Stimulated activated CD8-positive, alpha-beta memory T cell treated with anti-CD3 and anti-CD28 coated beads, Interleukin-15, amount 100 ng/mL, for 24 hours (primary cell): ENCODE results near the gene FBXO42.
"Not testable (repeated sequence)": the region's sequence is repeated elsewhere in the genome, so short reads cannot be mapped to it uniquely, and the experiment has no call there.

Experiments
- DNase-seq: peaks from one replicate; pipeline ENCODE4 v3.0.0-alpha.2; 2020; ENCODE audit warnings: low read depth

FBXO42 gene

DNA sequence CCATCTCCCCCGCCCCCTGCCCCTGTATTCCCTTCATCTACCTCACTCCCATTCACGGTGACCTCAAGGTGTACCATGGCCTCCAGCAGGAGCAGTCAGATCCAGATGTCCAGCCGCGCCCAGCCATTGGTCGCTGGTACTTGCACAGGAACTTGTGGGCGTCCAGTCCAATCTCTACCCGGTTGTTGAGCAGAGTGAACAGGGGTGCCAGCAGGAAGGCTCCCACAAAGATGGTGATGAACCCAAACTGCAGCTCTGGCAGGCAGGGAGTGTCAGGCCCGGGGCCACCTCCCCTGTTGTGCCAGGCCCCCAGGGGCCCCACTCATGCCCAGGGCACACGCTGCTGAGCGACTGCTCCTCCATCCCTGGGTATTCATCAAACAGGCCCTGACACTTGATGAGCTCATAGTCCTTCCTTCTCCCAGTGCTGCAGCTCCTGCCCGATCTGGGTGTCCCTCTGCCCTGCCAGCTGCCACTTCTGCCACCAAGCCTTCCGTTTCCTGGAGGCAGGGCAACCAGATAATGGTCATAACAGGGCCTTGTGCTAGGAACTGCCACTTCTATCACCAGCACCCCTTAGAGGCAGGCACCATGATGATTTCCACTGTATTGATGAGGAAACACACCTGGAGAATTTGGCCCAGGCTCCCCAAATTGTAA lies 134.1 kb downstream of the FBXO42 start:
- no peak for DNase-seq

DNA sequence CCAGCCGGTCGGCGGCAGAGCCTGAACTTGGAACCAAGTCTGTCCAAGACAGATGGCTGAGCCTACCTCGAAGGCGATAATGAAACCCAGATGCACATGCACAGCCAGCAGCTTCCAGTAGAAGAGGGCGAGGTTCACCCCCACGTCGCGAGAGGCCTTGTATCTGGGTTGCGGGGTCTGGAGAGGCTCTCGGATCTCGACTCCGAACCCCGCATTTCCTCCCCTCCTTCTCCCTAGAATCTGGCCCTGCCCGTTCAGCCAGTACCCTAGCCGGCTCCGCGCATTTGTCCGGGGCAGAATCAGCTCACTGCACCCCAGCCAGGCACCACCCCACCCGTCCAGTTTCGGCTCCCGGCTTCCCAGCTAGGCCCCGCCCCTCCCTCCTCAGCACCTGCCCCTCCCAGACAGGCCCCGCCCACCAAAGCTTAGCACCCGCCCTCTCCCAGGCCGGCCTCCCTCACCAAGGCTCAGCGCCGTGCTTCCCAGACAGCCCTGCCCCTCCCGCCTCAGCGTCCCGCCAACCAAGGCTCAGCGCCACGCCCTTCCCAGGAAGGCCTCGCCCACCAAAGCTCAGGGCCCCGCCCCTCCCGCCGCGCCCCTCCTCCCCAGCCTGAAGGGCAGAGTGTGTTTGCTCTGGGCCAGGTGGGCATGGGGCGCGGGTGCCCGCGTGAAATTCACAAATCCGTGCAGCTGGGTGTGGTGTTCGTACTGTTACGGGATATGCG lies 135.1 kb downstream of the FBXO42 start:
- DNase-seq: peak; percentile 80

DNA sequence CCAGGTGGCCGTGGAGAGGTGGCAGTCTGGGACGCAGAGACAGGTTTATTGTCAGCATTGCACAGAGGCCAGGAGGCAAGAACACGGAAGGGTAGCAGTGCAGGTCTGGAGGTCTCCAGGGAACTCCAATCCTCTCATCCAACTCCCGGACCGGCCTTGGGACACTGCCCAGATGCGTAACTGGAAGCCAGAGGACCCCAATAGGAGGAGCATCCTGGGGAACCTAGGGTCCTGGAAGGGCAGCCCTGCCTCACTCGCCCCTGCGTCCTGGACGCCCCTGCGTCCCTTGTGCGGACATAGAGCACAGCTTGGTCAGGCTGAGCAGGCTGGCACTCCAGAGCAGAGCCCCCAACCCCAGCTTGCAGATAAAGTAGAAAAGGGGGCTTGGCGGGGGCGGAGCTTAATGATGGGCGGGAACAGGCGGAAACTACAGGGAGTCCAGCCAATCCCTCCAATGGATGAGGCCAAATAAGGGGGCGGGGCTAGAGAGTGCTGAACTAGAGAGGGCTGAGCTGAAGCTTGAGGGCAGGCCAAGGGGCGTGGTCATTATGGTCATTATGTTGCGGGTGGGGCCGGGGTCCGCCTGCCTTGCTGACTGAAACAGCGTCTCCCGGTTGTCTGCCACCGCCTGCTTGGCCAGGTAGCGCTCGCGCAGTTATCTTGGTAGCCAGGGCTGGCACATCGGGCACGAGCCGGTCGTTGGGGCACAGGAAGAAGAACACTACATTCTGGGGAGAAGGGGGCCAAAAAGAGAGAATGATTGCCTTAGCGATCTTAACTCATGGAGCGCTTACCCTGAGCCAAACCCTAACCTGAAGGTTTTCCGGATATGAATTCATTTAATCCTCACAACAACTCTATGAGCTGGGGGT lies 136.2 kb downstream of the FBXO42 start:
- no peak for DNase-seq

DNA sequence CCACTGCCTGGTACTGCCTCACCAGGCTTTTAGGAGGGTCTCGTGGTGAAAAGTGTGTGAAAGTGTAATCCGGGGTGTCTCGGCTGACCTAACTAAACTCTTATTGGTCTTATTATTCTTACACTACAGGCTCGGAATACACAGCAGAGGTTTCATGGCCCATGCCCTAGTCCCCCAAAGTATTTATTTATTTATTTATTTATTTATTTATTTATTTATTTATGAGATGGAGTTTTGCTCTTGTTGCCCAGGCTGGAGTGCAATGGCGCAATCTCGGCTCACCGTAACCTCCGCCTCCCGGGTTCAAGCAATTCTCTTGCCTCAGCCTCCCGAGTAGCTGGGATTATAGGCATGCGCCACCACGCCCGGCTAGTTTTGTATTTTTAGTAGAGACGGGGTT lies 137.0 kb downstream of the FBXO42 start:
- not testable (repeated sequence) for DNase-seq

DNA sequence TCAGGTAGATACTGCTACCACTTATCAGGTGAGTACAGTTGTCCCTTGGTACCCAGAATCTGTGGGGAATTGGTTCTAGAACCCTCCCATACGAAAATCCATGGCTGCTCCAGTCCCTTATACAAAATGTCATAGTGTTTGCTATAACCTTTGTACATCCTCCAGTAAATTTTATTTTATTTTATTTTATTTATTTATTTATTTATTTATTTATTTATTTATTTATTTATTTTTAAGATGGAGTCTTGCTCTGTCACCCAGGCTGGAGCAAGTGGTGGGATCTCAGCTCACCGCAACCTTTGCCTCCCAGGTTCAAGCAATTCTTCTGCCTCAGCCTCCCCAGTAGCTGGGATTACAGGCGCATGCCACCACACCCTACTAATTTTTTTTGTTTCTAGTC lies 138.7 kb downstream of the FBXO42 start:
- DNase-seq: not testable (repeated sequence)

DNA sequence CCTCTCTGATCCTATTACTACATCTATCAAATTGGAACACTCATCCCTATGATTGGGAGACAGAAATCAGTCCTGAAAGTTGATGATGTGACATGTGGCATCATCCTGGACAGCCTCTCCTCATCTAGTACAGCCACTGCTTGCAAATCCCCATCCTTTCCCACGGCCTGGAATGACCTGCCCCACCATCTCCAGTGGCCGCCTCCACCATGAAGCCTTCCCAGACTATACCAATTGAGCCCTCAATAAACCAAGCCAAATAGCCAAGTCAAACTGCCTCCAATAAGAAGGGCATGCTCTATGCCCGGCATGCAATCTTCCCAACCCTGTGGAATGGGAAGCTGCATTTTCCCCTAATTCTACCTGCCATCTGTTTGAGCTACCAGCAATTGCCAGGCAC lies 139.3 kb downstream of the FBXO42 start:
- no peak for DNase-seq

DNA sequence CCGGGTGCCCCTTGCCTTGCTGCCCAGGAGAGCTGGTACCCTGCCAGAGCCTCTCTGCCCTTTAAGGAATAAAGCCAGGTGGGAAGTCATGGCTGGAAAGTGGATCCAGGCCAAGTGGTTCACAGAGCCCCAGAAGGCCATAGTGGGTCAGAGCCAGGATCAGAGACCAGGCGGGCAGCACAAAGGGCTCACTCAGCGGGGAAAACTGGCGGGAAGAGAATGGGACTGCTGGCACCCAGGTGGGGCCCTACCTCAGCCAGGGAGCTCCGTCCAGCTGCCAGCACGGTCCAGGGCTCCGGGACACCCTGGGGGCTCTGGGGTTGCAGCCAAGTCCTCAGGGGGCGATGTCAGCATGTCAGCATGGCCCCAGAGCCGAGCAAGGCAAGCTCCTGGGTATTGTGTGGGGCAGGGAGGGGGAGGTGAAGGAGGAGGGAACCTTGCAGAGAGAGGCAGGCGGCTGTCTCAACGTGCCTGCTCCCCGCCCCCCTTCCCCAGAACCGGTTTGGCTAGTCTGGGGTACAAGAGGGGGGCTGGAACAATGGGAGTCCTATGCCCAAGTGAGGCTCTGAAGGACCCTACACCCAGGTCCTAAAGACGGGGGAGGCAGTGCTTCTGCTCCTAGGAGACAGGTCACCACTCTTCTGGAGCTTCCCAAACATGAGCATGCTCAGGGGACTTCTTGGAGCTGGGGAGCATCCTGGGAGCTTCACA lies 139.9 kb downstream of the FBXO42 start, which contains the start of gene ARHGEF19:
Gene ARHGEF19, minus strand, starts transcription at position 402 of the 711 bp plus-strand sequence. CDS start 3,598 bp downstream, outside the sequence.
- DNase-seq: no peak

DNA sequence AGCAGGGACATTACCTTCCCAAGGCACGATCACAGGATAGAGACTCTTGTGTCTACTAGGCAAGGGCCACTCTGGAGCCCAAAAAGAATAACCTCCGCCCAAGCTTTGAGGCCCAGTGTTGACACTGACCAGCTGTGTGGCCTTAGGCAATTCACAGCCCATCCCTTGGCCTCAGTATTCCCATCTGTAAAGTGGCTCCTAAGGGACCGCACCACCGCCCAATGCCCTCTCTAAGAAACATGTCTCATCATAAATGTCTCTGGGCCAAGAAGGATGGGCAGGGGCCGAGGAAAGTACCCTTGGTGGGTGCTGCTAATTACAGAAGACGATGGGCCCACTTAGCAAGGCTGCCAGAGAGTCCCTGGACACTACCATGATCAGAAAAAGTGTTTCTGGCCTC lies 140.5 kb downstream of the FBXO42 start:
- DNase-seq: no peak

DNA sequence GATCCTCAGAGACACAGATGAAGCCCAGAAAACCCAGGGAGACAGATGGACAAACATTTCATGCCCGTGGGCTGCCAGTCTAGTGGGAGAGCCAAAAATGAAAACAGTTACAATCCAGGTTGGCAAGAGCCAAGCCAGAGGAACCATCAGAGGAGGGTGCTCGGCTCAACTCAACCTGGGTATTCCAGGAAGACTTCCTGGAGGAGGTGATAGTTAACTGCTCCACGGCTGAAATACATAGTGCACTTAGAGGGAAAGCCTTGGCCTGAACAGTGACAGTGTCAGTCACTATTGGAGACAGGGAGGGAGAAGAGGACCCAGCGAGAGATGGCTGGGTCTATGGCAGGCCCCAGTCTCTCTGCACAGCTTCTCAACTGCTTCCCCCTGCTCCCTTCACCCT lies 141.7 kb downstream of the FBXO42 start:
- no peak for DNase-seq

DNA sequence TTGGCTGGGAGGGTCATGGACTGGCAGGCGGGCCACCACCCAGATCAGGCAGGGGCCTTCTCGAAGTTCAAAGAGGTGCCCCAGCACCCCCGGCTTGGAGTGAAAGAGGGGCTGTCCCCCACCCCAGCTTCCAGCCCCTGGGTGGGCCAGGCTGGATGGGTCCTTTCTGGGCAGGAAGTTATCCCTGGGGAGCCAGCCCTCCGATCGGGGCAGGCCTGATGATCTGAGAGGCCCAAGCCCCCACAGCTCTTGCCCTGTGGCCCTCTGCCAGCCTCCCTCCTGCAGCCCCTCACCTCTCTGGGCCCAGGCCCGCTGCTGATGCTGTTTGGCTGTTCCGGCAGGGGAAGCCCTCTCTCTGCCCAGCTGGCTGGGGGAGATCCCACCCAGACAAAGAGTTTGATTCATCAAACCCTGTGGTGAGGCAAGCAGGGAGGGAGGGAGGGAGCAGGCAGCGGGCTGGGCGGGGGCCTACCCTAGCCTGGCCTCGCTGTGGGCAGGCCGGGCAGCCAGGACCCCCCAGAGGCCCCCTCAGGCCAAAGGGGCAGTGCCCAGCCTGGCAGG lies 142.4 kb downstream of the FBXO42 start:
- DNase-seq: no peak

DNA sequence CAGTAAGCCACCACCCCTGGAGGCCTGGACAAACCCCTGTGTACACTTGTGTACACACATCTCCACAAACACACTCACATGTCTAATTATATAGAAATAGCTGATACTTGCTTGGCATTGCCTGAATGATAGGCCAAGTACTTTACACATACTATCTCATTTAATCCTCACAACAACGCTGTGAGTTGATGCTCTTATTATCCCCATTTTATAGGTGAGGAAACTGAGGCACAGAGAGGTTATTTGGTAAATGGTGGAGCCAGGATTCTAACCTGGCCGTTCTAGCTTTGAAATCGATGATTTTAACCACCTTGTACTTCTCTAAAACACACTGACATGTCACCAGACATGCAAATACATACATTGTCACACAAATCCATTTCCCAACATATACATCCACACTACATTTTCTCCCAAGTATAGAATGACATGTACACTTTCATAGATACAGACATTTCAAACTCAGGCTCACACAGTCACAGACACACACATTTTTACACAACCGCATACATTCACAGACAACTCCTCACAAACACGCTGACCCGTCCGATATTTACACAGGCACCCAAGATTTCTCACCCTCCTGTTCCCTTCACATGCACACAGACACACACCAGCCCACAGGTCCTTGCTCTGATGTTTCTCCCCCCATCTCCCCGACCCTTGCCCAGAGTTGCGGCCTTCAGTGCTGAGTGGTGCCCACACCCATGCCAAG lies 143.0 kb downstream of the FBXO42 start:
- no peak for DNase-seq

DNA sequence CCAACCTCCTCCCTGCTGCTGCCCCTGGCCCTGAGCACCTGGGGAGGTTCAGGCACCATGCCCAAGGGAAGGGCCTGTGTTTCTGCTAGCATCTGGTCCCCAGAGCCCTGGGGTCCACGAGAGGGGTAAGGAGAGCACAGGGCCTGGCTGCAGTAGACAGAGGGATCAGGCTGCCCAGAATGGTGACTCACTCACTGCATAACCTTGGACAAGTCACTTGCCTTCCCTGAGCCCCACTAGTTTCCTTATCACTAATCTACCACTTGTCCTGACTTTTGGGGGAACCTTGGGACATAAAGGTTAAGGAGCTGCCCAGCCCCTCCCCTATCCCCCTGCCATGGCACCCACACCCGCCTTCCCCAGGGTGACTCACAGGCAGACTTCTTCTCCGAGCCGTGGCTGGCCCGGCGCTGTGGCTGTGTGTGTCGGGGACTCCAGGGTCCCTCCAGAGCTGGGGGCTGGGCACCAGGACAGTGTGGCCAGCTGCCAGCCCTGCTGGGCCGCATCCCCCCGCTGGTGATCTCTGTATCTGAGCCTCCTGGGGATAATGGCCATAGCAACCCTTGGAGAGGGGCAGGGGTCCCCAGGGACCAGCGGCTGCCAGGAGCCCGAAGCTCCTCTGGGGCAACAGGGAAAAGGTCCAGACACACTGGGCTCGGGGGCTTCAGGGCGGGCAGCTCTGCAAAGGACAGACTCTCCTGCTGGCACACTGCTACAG lies 143.9 kb downstream of the FBXO42 start:
- DNase-seq: no peak

DNA sequence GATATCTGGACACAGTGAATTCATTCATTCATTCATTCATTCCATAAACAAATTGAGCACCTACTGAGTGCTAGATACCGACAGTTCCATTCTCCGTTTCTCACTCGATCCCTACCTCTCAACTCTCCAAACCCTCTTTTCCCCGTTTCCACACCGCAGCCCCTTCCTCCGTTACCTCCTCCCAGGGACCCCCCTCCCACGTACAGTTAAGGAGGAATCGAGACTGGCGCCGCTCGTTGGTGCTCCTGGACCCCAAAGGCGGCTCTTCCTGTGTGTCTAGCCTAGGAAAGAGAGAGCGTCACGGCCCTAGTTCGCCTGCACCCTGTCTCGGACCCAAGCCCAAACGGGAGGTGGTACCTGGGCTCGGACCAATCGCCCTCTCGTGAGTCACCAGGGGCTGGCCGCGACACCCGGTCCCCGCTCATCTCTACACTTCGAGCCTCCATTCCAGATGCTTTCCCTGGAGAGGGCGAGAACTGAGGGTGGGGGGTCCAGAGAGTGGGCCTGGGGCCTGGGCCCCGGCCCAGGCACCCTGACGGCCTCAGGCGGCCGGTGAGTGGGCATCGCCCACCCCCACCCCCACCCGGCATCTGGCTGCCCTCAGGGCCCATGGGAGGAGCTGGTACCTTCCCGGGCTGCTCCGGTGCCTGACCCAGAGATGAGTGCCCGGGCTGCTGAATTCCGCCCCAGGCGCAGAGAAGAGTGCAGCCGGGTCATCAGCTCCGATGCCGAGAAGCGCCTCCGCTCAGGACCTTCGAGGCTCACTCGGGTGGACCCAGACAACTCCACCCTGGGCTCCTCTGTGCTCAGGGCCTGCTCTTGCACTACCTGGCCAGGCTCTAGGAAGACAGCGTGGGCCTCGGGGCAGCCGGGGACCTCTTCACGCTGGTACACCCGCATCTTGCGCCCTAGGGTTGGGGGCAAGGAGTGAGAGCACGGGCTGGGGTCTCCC lies 144.7 kb downstream of the FBXO42 start:
- no peak for DNase-seq

DNA sequence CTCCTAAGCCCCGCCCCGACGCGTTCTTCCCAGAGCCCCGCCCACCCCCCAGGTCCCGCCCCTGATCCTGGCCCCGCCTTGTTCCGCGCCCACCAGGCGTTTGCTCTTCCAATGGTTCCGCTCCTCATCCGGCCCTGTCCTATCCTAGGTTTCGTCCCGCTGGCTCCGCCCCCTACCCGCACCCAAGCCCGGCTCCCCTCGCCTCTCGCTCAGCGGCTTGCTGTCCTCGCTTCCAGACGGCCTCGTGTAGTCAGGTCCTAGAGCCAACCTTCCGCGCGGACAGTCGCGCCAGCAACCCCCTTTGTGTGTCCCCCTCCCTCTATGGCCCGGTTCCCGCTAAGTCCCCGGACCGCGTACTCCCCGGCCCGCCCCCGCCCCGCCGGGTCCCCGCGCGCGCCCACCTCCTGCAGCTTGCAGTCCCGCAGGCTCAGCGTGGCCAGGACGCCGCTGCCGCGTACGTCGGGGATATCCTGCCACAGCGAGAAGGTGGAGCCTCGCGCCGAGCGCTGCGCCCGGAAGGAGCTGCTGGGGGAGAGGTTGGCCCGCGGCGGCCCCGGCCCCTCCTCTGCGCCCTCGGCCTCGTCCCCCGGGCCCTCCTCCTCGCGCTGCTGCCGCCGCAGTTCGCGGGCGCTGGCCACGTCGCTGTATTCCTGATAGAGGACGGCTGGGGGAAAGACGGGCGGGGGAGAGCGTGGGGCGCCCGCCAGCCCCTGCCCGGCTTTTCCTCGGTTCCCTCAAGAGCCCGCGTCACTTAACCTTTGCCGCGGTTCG lies 145.5 kb downstream of the FBXO42 start:
- peak; percentile 78 for DNase-seq

DNA sequence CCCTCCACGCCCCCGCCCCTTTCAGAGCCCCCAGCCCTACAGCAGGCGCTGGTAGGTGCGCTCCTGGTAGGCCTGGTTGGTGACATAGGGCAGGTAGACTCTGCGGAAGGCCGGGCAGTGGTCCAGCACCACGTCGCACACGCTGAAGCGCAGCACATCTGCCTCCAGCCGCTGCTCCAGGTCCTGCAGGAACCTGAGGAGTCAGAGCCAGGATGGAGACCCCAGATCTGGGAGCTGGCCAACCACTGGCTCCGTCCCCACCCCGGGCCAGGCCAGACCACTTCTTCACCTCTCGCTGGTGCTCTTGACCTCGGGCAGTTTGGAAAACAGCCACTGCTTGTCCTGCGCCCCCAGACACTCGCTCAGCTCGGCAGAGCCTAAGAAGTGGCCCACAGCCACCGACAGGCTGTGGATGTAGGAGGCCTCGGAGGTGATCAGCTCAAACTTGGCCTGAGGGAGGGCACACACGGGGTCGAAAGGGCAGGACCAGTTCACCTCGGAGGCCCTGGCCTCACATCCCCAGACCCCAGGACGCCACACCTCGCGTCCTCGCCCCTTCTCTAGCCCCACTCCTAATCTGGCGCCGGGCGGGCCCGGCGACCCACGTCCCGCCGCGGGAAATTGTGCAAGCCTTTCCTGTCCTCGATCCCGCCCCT lies 146.3 kb downstream of the FBXO42 start:
- no peak for DNase-seq

DNA sequence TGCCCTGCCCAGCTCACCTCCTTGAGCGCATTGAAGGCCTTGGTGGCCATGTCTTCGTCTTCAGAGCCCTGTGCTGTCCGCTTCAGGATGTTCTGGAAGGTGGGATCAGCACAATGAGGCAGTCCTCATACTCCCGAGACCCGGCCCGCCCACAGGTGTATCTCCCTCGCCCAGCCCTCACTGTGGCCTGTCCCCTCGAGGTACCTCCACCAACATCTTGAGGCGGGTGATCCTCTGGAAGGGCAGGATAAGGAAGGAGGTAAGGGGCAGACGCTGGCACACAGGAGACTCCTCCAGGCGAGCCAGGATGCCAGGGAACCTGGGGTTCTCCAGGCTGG lies 147.0 kb downstream of the FBXO42 start:
- no peak for DNase-seq

DNA sequence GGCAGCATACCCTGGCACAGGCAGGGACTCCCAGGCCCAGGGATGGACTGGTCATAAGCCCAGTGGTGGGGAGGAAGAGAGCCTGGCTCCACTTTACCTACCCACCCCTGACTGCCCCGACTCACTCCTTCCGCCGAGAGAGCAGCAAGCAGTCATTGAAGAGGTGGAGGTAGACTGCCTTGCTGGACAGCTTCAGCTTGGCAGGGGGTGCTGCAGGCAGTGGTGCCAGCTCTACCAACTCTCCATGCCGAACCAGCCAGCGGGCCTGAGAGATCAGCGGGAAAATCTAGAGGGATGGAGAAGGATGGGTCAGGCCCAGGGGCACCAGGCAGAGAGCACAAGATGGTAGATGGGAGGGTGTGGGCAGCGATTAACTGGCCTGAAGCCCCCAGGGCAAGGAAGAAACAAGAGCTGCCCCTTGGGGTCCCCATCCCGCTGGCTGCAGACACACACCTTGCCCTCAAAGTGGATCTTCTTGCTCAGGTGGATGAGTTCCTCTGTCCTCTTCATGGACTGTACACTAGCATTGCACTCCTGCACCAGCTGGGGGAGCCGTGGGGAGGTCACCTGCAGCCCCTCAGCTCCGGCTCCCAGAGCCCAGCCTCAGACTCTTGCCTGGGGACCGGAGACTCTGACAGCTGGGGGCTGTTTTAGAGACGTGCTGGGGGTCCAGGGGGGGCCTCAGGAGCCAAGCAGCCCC lies 147.5 kb downstream of the FBXO42 start:
- no peak for DNase-seq
